Naive thymus-derived CD4-positive, alpha-beta T cell (primary cell): Measurements from ENCODE around the gene ERVFRD-1. TPM values are rescaled to one million over a fixed set of nuclear protein-coding genes. Genes with fewer than 3 reads are reported as not detected.
A peak's percentile ranks its signal among the peaks of the same experiment; 100 is the strongest.

Experiments used
- ATAC-seq: fragments of 150-1000 bp; cut with Tn5 transposase; 2 replicates; pipeline ENCODE4 v1.10.0; 2021; ENCODE audit warnings: mild to moderate bottlenecking, moderate library complexity
- CTCF ChIA-PET: fragments of 350-600 bp; sonication (Branson Sonifier 250); formaldehyde crosslinking; loops from one replicate; lab custom pipeline; 2021; ENCODE audit warnings: antibody characterized with exemption; lab: Charles Lee
- POLR2A ChIA-PET: fragments of 350-600 bp; sonication (Branson Sonifier 250); formaldehyde crosslinking; loops from one replicate; lab custom pipeline; 2021; ENCODE audit warnings: antibody characterized with exemption, inconsistent platforms; lab: Charles Lee
- DNase-seq, 9 donors: peaks; one replicate each; pipeline versions ENCODE4 v3.0.0 to v3.0.0-alpha.2; 2020 to 2022; ENCODE audit warnings: mixed read lengths in 1 of 9
- H3K27ac ChIP-seq: one replicate; pipeline ENCODE4 v1.7.0; 2013; ENCODE audit warnings: mild to moderate bottlenecking, low read depth, low read length, moderate library complexity
- H3K27me3 ChIP-seq, 2 donors: one replicate each; pipeline ENCODE4 v1.7.0; 2013; ENCODE audit warnings: low read length in 2 of 2, mild to moderate bottlenecking in 2 of 2, moderate library complexity in 2 of 2; ENCODE audit not compliant: control insufficient read depth in 2 of 2, insufficient read depth in 2 of 2
- H3K36me3 ChIP-seq, 3 experiments: 1 replicate in 2 of 3; 2 replicates in 1 of 3; pipeline ENCODE4 v1.7.0; 2013; ENCODE audit warnings: low read length in 3 of 3, mild to moderate bottlenecking in 3 of 3, moderate library complexity in 1 of 3; ENCODE audit not compliant: insufficient read depth in 3 of 3, control insufficient read depth in 2 of 3
- H3K4me1 ChIP-seq, 2 donors: one replicate each; pipeline ENCODE4 v1.7.0; 2013; ENCODE audit warnings: low read length in 2 of 2, mild to moderate bottlenecking in 2 of 2, moderate library complexity in 1 of 2; ENCODE audit not compliant: control insufficient read depth in 2 of 2, insufficient read depth in 2 of 2
- H3K4me3 ChIP-seq: 2 replicates; pipeline ENCODE4 v1.7.0; 2013; ENCODE audit warnings: mild to moderate bottlenecking, low read length
- H3K9me3 ChIP-seq, 3 experiments: 1 replicate in 2 of 3; 2 replicates in 1 of 3; pipeline ENCODE4 v1.7.0; 2013; ENCODE audit warnings: low read length in 3 of 3; ENCODE audit not compliant: control insufficient read depth in 2 of 3
- H3K27ac Mint-ChIP-seq, 9 donors: one replicate each; pipeline ENCODE4 v1.8.0; 2020 to 2022; ENCODE audit warnings: mixed read lengths in 9 of 9, mild to moderate bottlenecking in 8 of 9, moderate library complexity in 5 of 9, inconsistent platforms in 2 of 9
- H3K27me3 Mint-ChIP-seq, 5 donors: one replicate each; pipeline ENCODE4 v1.8.0; 2021 to 2022; ENCODE audit warnings: mixed read lengths in 5 of 5, mild to moderate bottlenecking in 1 of 5
- H3K36me3 Mint-ChIP-seq, 5 donors: one replicate each; pipeline ENCODE4 v1.8.0; 2020 to 2022; ENCODE audit warnings: mixed read lengths in 5 of 5, mild to moderate bottlenecking in 3 of 5, inconsistent platforms in 1 of 5
- H3K4me1 Mint-ChIP-seq, 7 donors: one replicate each; pipeline ENCODE4 v1.8.0; 2020 to 2022; ENCODE audit warnings: mixed read lengths in 7 of 7, mild to moderate bottlenecking in 3 of 7, inconsistent platforms in 1 of 7
- H3K4me3 Mint-ChIP-seq, 10 donors: one replicate each; pipeline ENCODE4 v1.8.0; 2020 to 2022; ENCODE audit warnings: mild to moderate bottlenecking in 10 of 10, mixed read lengths in 10 of 10, moderate library complexity in 6 of 10, inconsistent platforms in 2 of 10
- H3K9me3 Mint-ChIP-seq, 11 donors: one replicate each; pipeline ENCODE4 v1.8.0; 2020 to 2022; ENCODE audit warnings: mixed read lengths in 11 of 11, mild to moderate bottlenecking in 4 of 11, inconsistent platforms in 1 of 11, moderate library complexity in 1 of 11
- intact Hi-C, 2 donors: fragments of 100-400 bp; cut with micrococcal nuclease; formaldehyde crosslinking; loops; one replicate each; pipeline ENCODE4 v1.15.1; 2023
- polyA plus RNA-seq, 2 donors: library from polyadenylated mRNA; unstranded; fragments of 300-500 nt; fragmentation: Illumina TruSeq; gene quantifications; one replicate each; pipeline ENCODE4 v1.2.3, GENCODE V29; 2021
- total RNA-seq, 6 experiments: library from RNA in 5 of 6; stranded (reverse) in 5 of 6; gene quantifications; 1 replicate in 5 of 6; 2 replicates in 1 of 6; pipeline ENCODE4 v1.2.3 and lab custom pipeline; 2021 to 2026

Gene ERVFRD-1
- total and polyA plus RNA-seq, 7 experiments from 2014 or later, result 0.11 to 0.33 (median 0.33) TPM; not detected in 4

DNA sequence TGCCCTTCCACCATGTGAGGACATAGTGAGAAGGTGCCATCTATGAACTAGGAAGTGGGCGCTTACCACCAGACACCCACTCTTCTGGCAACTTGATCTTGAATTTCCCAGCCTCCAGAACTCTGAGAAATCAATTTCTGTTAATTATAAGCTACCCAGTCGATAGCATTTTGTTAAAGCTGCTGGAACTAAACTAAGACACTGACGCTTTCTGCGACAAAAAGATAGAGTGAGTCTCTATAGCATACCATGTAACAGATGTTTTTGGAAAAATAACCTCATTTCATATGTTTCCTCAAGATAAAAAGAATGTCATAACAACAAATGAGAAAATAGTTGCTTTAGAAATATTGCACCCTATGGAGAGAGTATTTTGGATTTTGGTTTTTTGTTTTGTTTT is 33.3 kb downstream of the ERVFRD-1 start:
- no peaks in the 10 kb centered on the region for H3K4me1 Mint-ChIP-seq
- Histone ChIP-seq H3K9me3 (no peaks in the 10 kb centered on the region), H3K27ac (no peak overlapping the region), H3K4me3 (no peak overlapping the region), H3K27me3 (no peaks in the 10 kb centered on the region), H3K4me1 (no peaks in the 10 kb centered on the region), H3K36me3 (no peaks in the 10 kb centered on the region)
- H3K9me3 Mint-ChIP-seq, result no peaks in the 10 kb centered on the region
- no peak for ATAC-seq
- intact Hi-C loops, result no loop called here
- peaks cover 0 to 14% (median 0%) of the 10 kb centered on the region in 5 donors for H3K27me3 Mint-ChIP-seq
- no peak overlapping the region for H3K27ac Mint-ChIP-seq
- H3K4me3 Mint-ChIP-seq, result no peak overlapping the region
- ChIA-PET POLR2A (no interaction called here), CTCF (no interaction called here)
- H3K36me3 Mint-ChIP-seq, result no peaks in the 10 kb centered on the region
- no peak for DNase-seq

DNA sequence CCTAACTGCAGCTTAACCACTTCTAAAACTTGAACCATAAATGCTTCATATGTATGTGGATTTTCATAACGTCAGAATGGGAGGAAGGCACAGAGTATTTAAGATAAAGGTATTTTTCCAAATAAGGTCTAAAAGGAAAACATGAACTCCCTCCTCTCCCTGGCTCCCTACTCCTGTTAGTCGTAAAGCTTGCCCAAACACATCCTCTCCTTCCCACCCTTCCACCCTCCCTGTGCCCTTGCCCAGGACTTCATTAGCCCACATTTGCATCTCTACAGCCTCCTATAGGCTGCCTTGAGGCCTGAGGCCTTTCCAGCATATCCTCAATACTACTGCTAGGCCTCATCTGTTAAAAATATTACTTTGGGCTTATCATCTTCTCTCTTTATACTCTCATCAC is 35.0 kb downstream of the ERVFRD-1 start:
- H3K9me3 ChIP-seq, result no peaks in the 10 kb centered on the region
- Mint-ChIP-seq H3K4me1 (no peaks in the 10 kb centered on the region), H3K9me3 (no peaks in the 10 kb centered on the region), H3K27me3 (peaks cover 0 to 15% (median 0%) of the 10 kb centered on the region in 5 donors), H3K36me3 (no peaks in the 10 kb centered on the region), H3K27ac (no peak overlapping the region), H3K4me3 (no peak overlapping the region)
- no peaks in the 10 kb centered on the region for H3K27me3 ChIP-seq
- no peaks in the 10 kb centered on the region for H3K4me1 ChIP-seq
- intact Hi-C loops, result no loop called here
- ChIA-PET POLR2A (no interaction called here), CTCF (no interaction called here)
- no peak overlapping the region for H3K27ac ChIP-seq
- no peaks in the 10 kb centered on the region for H3K36me3 ChIP-seq
- no peak overlapping the region for H3K4me3 ChIP-seq
- ATAC-seq (no peak), DNase-seq (no peak)

- Histone ChIP-seq H3K27ac (no peak overlapping the region), H3K4me1 (no peaks in the 10 kb centered on the region), H3K9me3 (no peaks in the 10 kb centered on the region), H3K4me3 (no peak overlapping the region), H3K36me3 (no peaks in the 10 kb centered on the region), H3K27me3 (no peaks in the 10 kb centered on the region)
- intact Hi-C loops, result no loop called here
- no peak for ATAC-seq
- no peak overlapping the region for H3K27ac Mint-ChIP-seq
- no peak overlapping the region for H3K4me3 Mint-ChIP-seq
- H3K27me3 Mint-ChIP-seq, result peaks cover 0 to 14% (median 0%) of the 10 kb centered on the region in 5 donors
- no peak for DNase-seq
- H3K36me3 Mint-ChIP-seq, result no peaks in the 10 kb centered on the region
- H3K4me1 Mint-ChIP-seq, result no peaks in the 10 kb centered on the region
- no peaks in the 10 kb centered on the region for H3K9me3 Mint-ChIP-seq
- POLR2A ChIA-PET, result no interaction called here
- CTCF ChIA-PET, result interaction anchor here (0.6 to 0.7 kb wide), 2 partner anchors 345 to 622 kb away, joined by 3 read pairs; no protein-coding TSS in a partner anchor
These were observed 39.4 kb downstream of the ERVFRD-1 start for GRCh38 chr6:11072101-11072500.

- intact Hi-C loops, result loop anchor here (1.0 to 5.0 kb wide), 7 partner anchors 24 to 591 kb away; partner anchors contain the start of gene SMIM13 (in 1 of the 2)
These were observed 41.8 kb downstream of the ERVFRD-1 start for GRCh38 chr6:11069760-11070159.

GRCh38 chr6:11067348-11067747 is 44.2 kb downstream of the ERVFRD-1 start:
- intact Hi-C loops, result loop anchor here (5.0 kb wide), 2 partner anchors 220 to 265 kb away; no protein-coding TSS in a partner anchor
- DNase-seq, result no peak
- no peaks in the 10 kb centered on the region for H3K4me1 ChIP-seq
- Mint-ChIP-seq H3K4me3 (no peak overlapping the region), H3K9me3 (no peaks in the 10 kb centered on the region), H3K27me3 (peaks cover 0 to 21% (median 6%) of the 10 kb centered on the region in 5 donors), H3K4me1 (no peaks in the 10 kb centered on the region), H3K27ac (no peak overlapping the region), H3K36me3 (no peaks in the 10 kb centered on the region)
- no peaks in the 10 kb centered on the region for H3K36me3 ChIP-seq
- H3K4me3 ChIP-seq, result no peak overlapping the region
- H3K9me3 ChIP-seq, result no peaks in the 10 kb centered on the region
- no peaks in the 10 kb centered on the region for H3K27me3 ChIP-seq
- no peak for ATAC-seq
- CTCF ChIA-PET, result interaction anchor here (0.6 to 1.3 kb wide), 3 partner anchors 25 to 589 kb away, joined by 3 to 6 read pairs (median 4); no protein-coding TSS in a partner anchor
- POLR2A ChIA-PET, result no interaction called here
- no peak overlapping the region for H3K27ac ChIP-seq

More at GRCh38 chr6:11069760-11070159, 41.8 kb downstream of the ERVFRD-1 start:
- no peaks in the 10 kb centered on the region for H3K36me3 Mint-ChIP-seq
- POLR2A ChIA-PET, result no interaction called here
- no peaks in the 10 kb centered on the region for H3K9me3 Mint-ChIP-seq
- Histone ChIP-seq H3K36me3 (no peaks in the 10 kb centered on the region), H3K4me1 (no peaks in the 10 kb centered on the region), H3K9me3 (no peaks in the 10 kb centered on the region), H3K27me3 (no peaks in the 10 kb centered on the region), H3K27ac (no peak overlapping the region), H3K4me3 (no peak overlapping the region)
- no peak overlapping the region for H3K27ac Mint-ChIP-seq
- H3K4me3 Mint-ChIP-seq, result no peak overlapping the region
- peaks cover 0 to 13% (median 0%) of the 10 kb centered on the region in 5 donors for H3K27me3 Mint-ChIP-seq
- no peak for ATAC-seq
- no peak for DNase-seq
- no peaks in the 10 kb centered on the region for H3K4me1 Mint-ChIP-seq
- CTCF ChIA-PET, result no interaction called here

DNA sequence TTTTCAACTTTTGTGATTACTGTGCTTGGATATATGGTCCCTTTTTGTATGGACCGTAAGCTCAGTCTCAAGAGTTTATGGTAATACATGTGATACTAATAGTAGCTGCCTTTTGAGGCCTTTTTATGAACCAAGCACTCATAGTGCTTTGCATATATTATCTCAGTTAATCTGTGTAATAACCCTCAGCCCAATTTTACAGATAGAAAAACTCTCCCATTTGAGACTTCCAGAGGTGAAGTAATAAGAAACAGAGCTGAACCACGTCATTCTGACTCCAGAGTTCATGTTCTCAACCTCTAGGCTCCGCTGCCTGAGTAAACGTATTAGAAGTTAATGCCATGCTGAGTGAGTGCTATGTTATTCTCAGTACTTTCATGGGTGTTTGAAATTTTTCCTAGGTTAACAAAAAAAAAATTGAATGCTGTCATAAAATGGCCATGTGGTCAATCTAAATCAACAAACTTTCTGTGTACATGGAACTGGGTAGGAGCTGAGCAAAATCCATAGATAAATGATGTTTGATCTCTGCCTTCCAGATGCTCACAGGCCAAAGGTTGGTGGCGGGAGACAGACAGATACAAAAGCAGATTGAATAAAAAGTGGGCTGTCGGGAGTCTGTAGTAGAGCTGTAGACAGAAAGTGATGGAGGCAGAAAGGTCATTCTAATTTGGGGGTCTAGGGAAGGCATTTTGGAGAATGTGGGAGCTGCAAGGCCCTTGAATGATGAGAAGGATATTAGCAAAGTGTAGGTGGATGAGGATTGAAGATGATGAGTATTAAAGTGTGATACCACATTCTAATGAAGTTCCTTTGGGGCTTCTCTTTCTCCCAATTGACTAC is 44.8 kb downstream of the ERVFRD-1 start:
- ChIA-PET CTCF (interaction anchor here (0.6 to 1.3 kb wide), 4 partner anchors 25 to 588 kb away, joined by 3 to 6 read pairs (median 4); no protein-coding TSS in a partner anchor), POLR2A (interaction anchor here (0.7 kb wide), 1 partner anchor 9 kb away, joined by 3 read pairs; no protein-coding TSS in a partner anchor)
- Histone ChIP-seq H3K36me3 (no peaks in the 10 kb centered on the region), H3K27ac (no peak overlapping the region), H3K4me1 (no peaks in the 10 kb centered on the region), H3K27me3 (no peaks in the 10 kb centered on the region), H3K4me3 (no peak overlapping the region), H3K9me3 (no peaks in the 10 kb centered on the region)
- no peaks in the 10 kb centered on the region for H3K4me1 Mint-ChIP-seq
- DNase-seq, result no peak
- no peaks in the 10 kb centered on the region for H3K9me3 Mint-ChIP-seq
- H3K27me3 Mint-ChIP-seq, result peaks cover 0 to 19% (median 7%) of the 10 kb centered on the region in 5 donors
- H3K27ac Mint-ChIP-seq, result peak overlapping the region in 1 of 9 donors; percentile 21
- no peak overlapping the region for H3K4me3 Mint-ChIP-seq
- intact Hi-C loops, result loop anchor here (5.0 kb wide), 2 partner anchors 219 to 264 kb away; no protein-coding TSS in a partner anchor
- no peaks in the 10 kb centered on the region for H3K36me3 Mint-ChIP-seq
- no peak for ATAC-seq
